ENCODE data around the gene TRIM72. TPM values are rescaled to one million over a fixed set of nuclear protein-coding genes. Genes with fewer than 3 reads are reported as not detected.

The TRIM72 gene
- total and polyA plus RNA-seq, 2 of the 8 experiments (the other 6 are each of a cell fraction or from before 2014, with no cell fraction given) = 0.57 to 2.1 TPM

DNA sequence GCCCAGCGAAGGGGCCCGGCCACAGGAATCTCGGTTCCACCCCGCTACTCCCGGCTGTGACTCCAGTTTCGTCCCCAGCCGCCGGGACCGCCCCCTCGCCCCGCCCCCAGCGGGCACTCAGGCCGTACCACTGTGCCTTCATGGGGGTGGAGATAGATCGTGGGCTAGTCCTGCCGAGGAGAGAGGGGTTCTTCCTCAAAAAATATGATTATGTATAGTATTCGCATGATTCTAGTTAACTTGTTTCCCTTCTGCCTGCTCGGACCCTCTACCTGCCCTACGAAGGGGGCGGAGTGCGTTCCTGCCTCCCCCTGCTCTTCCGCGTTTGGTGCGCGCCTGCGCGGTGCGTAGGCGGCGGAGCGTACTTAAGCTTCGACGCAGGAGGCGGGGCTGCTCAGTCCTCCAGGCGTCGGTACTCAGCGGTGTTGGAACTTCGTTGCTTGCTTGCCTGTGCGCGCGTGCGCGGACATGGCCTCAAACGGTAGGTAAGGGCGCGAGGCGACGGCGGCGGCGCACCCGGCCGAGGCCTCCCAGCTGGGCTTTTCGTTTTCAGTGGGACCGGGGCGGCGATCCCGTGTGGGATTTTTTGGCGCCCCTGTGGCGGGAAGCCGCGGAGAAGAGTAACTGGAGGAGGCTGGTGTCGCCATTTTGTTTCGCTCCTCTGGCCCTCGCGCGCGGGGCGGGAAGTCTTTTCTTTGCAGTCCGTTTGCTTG is 34.0 kb upstream of the TRIM72 start, which contains the start of gene FUS:
TSS of gene FUS (plus strand) at position 393 of the 713 bp plus-strand sequence. CDS start at position 469, 76 bp downstream.
- peak within 1 kb of the TSS; percentile 100 for H4K8ac ChIP-seq (ENCODE audit: extremely low read depth, insufficient read depth, low read length)
- peak within 1 kb of the TSS; percentile 95 to 99 (median 99) for H3K9ac ChIP-seq (replicated peaks in 1 of 4; ENCODE audit: extremely low read depth in 1 of 4, low read depth in 3 of 4, low read length in 3 of 4)
- peak within 1 kb of the TSS; percentile 84 for H4K5ac ChIP-seq (ENCODE audit: insufficient read length, low read depth, low read length)
- peaks cover 8% of the 10 kb centered on the region for H3K79me1 ChIP-seq (ENCODE audit: low read depth, low read length)
- FAIRE-seq (no peak), DNase-seq (ENCODE audit: low read depth in 1 of 2, low spot score in 2 of 2) (peak in 1 of 2 experiments; percentile 94)
- ChIA-PET POLR2A (ENCODE audit: partially characterized antibody) (interaction anchor here (0.5 to 6.5 kb wide), 71 partner anchors 6 to 534 kb away, joined by 3 to 272 read pairs (median 5); partner anchors contain the start of genes ARMC5, COX6A2, HSD3B7 and KAT8), CTCF (ENCODE audit: partially characterized antibody) (interaction anchor here (0.9 kb wide), 1 partner anchor 48 kb away, joined by 4 read pairs; no protein-coding TSS in a partner anchor)
- peak within 1 kb of the TSS; percentile 69 to 96 (median 86) for H3K4me3 ChIP-seq (ENCODE audit: extremely low read depth in 1 of 4, insufficient read depth in 2 of 4, low read depth in 3 of 4, low read length in 4 of 4)
- H4K20me1 ChIP-seq (replicated peaks in 1 of 2; ENCODE audit: control insufficient read depth in 1 of 2, insufficient read depth in 2 of 2, low read length in 2 of 2) = peaks cover 30 to 32% of the 10 kb centered on the region in 2 experiments
- H2AFZ ChIP-seq (ENCODE audit: low read length) = no peak within 1 kb of the TSS; the same call in 1 of the 2 replicates
- peaks cover 0 to 7% (median 2%) of the 10 kb centered on the region in 4 experiments; a peak in 5 of 7 replicates for H3K4me1 ChIP-seq (replicated peaks in 1 of 4; ENCODE audit: control insufficient read depth in 3 of 4, insufficient read depth in 4 of 4, low read length in 3 of 4)
- H3K18ac ChIP-seq (ENCODE audit: extremely low read depth, low read length) = peak within 1 kb of the TSS; percentile 89
- H3K23me2 ChIP-seq (ENCODE audit: low read depth, low read length) = peaks cover 14% of the 10 kb centered on the region; the same call in 1 of the 2 replicates
- H4K91ac ChIP-seq (replicated peaks; ENCODE audit: insufficient read length, low read length) = peak within 1 kb of the TSS; percentile 99
- H3K4me2 ChIP-seq (ENCODE audit: insufficient read depth in 1 of 2, low read depth in 2 of 2, low read length in 2 of 2) = peak within 1 kb of the TSS; percentile 92 to 93
- H3K56ac ChIP-seq (replicated peaks; ENCODE audit: insufficient read length, low read depth, low read length) = peak within 1 kb of the TSS; percentile 99
- peak within 1 kb of the TSS; percentile 96 for H3K14ac ChIP-seq (ENCODE audit: insufficient read length)
- peak within 1 kb of the TSS; percentile 99 for H3K27ac ChIP-seq (ENCODE audit: low read depth, low read length)
- peak within 1 kb of the TSS; percentile 97; the same call in 1 of the 2 replicates for H2BK15ac ChIP-seq (ENCODE audit: low read length)
- H3K79me2 ChIP-seq (ENCODE audit: control insufficient read depth in 1 of 2, insufficient read depth in 2 of 2, low read length in 2 of 2) = peaks cover 38 to 54% of the 10 kb centered on the region in 2 experiments
- H3K27me3 ChIP-seq (replicated peaks in 1 of 4; ENCODE audit: control insufficient read depth in 3 of 4, extremely low read depth in 1 of 4, insufficient read depth in 3 of 4, low read length in 3 of 4) = no peaks in the 10 kb centered on the region
- H3K23ac ChIP-seq (ENCODE audit: insufficient read length) = no peak within 1 kb of the TSS
- H2BK12ac ChIP-seq (ENCODE audit: low read depth, low read length) = peak within 1 kb of the TSS; percentile 99
- no peaks in the 10 kb centered on the region for H3K9me3 ChIP-seq (ENCODE audit: insufficient read depth in 2 of 2, low read depth in 1 of 2, low read length in 1 of 2)
- 1% methylated on average over 60 of the region's 69 CpGs; no CpG with 5 or more reads in 1 of the 2 experiments for WGBS, 2 experiments (ENCODE audit: extremely low coverage in 1 of 2, insufficient coverage in 1 of 2, insufficient read length in 1 of 2, insufficient replicate concordance in 2 of 2, low coverage in 1 of 2, low lambda C conversion rate in 2 of 2, missing lambda C conversion rate in 1 of 2)
- peak within 1 kb of the TSS; percentile 99 for H2BK120ac ChIP-seq (replicated peaks; ENCODE audit: low read depth, low read length)
- 0 out of 2 replicates have a peak within 1 kb of the TSS, but pooled peaks have one; percentile 67 for H2BK20ac ChIP-seq (ENCODE audit: low read length)
- peak within 1 kb of the TSS; percentile 100 for H2BK5ac ChIP-seq (ENCODE audit: low read depth, low read length)
- peak within 1 kb of the TSS; percentile 32; the same call in 1 of the 2 replicates for H2AK5ac ChIP-seq (ENCODE audit: low read depth, low read length)
- peaks cover 18 to 33% (median 26%) of the 10 kb centered on the region in 4 experiments for H3K36me3 ChIP-seq (ENCODE audit: control insufficient read depth in 2 of 4, insufficient read depth in 4 of 4, low read length in 3 of 4)
- peak within 1 kb of the TSS; percentile 99 for H3K4ac ChIP-seq (replicated peaks; ENCODE audit: insufficient read length, low read depth, low read length)
- TF ChIP-seq USF2 (IDR thresholded peaks at IDR 0.05; ENCODE audit: low read length) (no peak), NRF1 (IDR thresholded peaks at IDR 0.05; ENCODE audit: low read depth, low read length) (0 out of 2 replicates have a peak, but pooled peaks have one; percentile 29), HDAC2 (IDR thresholded peaks at IDR 0.05; ENCODE audit: borderline replicate concordance in 1 of 2, low read depth in 2 of 2, low read length in 2 of 2) (no peak; a peak in 2 of 4 replicates), NANOG (IDR thresholded peaks at IDR 0.05; ENCODE audit: insufficient read depth, low read depth, low read length, poor library complexity, severe bottlenecking) (no peak), EP300 (IDR thresholded peaks at IDR 0.05; ENCODE audit: borderline replicate concordance in 1 of 2, low read depth in 2 of 2, low read length in 2 of 2) (peak in 1 of 2 experiments; percentile 99; a peak in 2 of 3 replicates), TCF12 (IDR thresholded peaks at IDR 0.05; ENCODE audit: low read depth, low read length) (no peak), SRF (IDR thresholded peaks at IDR 0.05; ENCODE audit: low read depth, low read length) (no peak), POLR2A (IDR thresholded peaks at IDR 0.05; ENCODE audit: control extremely low read depth in 1 of 2, low read depth in 2 of 2, low read length in 2 of 2) (peak; percentile 100), ASH2L (IDR thresholded peaks at IDR 0.05; ENCODE audit: low read length) (peak; percentile 79), JUN (IDR thresholded peaks at IDR 0.05; ENCODE audit: low read depth, low read length) (no peak)

All from H1 (cell line).